WTC11 (cell line): ENCODE results near the gene AJAP1. TPM values are rescaled to one million over a fixed set of nuclear protein-coding genes. Genes with fewer than 3 reads are reported as not detected.

ENCODE experiments used
- ATAC-seq: fragments of 200-7000 bp; cut with Tn5 transposase; 2 replicates; pipeline ENCODE4 v1.10.0; 2021; ENCODE audit warnings: mild to moderate bottlenecking, moderate library complexity
- CTCF ChIA-PET: fragments of 300-600 bp; sonication (Branson Sonifier 250); formaldehyde crosslinking; loops from one replicate; lab custom pipeline; 2021; ENCODE audit warnings: antibody characterized with exemption; lab: Charles Lee
- POLR2A ChIA-PET: fragments of 350-600 bp; sonication (Branson Sonifier 250); formaldehyde crosslinking; loops from one replicate; lab custom pipeline; 2021; ENCODE audit warnings: antibody characterized with exemption; lab: Charles Lee
- DNase-seq: peaks from one replicate; pipeline ENCODE4 v3.0.0; 2021; ENCODE audit warnings: low spot score
- H3K27ac Mint-ChIP-seq: 2 replicates; pipeline ENCODE4 v1.8.0; 2021; ENCODE audit warnings: mixed read lengths
- H3K27me3 Mint-ChIP-seq: 2 replicates; pipeline ENCODE4 v1.8.0; 2021; ENCODE audit warnings: low read depth, mild to moderate bottlenecking, moderate library complexity, mixed read lengths
- H3K36me3 Mint-ChIP-seq: 2 replicates; pipeline ENCODE4 v1.8.0; 2021; ENCODE audit warnings: mixed read lengths
- H3K4me1 Mint-ChIP-seq: 2 replicates; pipeline ENCODE4 v1.8.0; 2022; ENCODE audit warnings: mixed read lengths
- H3K4me3 Mint-ChIP-seq: 2 replicates; pipeline ENCODE4 v1.8.0; 2021; ENCODE audit warnings: mild to moderate bottlenecking, moderate library complexity, mixed read lengths
- H3K9me3 Mint-ChIP-seq: 2 replicates; pipeline ENCODE4 v1.8.0; 2021; ENCODE audit warnings: mixed read lengths
- AR ChIP-seq: fragments of 250-450 bp; sonication (Bioruptor Pico); IDR thresholded peaks from 2 replicates; pipeline ENCODE4 v1.9.0; 2021; ENCODE audit warnings: mild to moderate bottlenecking
- CREB1 ChIP-seq: sonication (generic); formaldehyde crosslinking; IDR thresholded peaks from 2 replicates; pipeline ENCODE4 v1.8.0; 2023; ENCODE audit warnings: mild to moderate bottlenecking, missing genetic modification reagents
- CREM ChIP-seq: sonication (generic); formaldehyde crosslinking; IDR thresholded peaks from 2 replicates; pipeline ENCODE4 v1.8.1; 2022; ENCODE audit warnings: mild to moderate bottlenecking, missing genetic modification reagents, moderate library complexity
- ERG ChIP-seq: fragments of 250-450 bp; sonication (Bioruptor Pico); IDR thresholded peaks from 2 replicates; pipeline ENCODE4 v1.8.0; 2021; ENCODE audit warnings: mild to moderate bottlenecking
- GABPB1 ChIP-seq: sonication (generic); formaldehyde crosslinking; IDR thresholded peaks from 2 replicates; pipeline ENCODE4 v1.8.1; 2023; ENCODE audit warnings: mild to moderate bottlenecking, missing genetic modification reagents
- IRF1 ChIP-seq: sonication (generic); formaldehyde crosslinking; IDR thresholded peaks from 2 replicates; pipeline ENCODE4 v1.8.0; 2023; ENCODE audit warnings: missing genetic modification reagents
- SMAD3 ChIP-seq: sonication (generic); formaldehyde crosslinking; IDR thresholded peaks from 2 replicates; pipeline ENCODE4 v1.8.0; 2022; ENCODE audit warnings: missing genetic modification reagents, mild to moderate bottlenecking, borderline replicate concordance
- SOX15 ChIP-seq: fragments of 250-450 bp; sonication (Bioruptor Pico); IDR thresholded peaks from 2 replicates; pipeline ENCODE4 v1.9.0; 2021; ENCODE audit warnings: mild to moderate bottlenecking
- SP1 ChIP-seq: sonication (generic); formaldehyde crosslinking; conservative IDR thresholded peaks from 2 replicates; pipeline ENCODE4 v1.8.1; 2022; ENCODE audit warnings: missing genetic modification reagents
- STAT6 ChIP-seq: sonication (generic); formaldehyde crosslinking; conservative IDR thresholded peaks from 2 replicates; pipeline ENCODE4 v1.8.1; 2023; ENCODE audit warnings: mild to moderate bottlenecking, low read depth, missing genetic modification reagents, moderate library complexity
- TCF7 ChIP-seq: sonication (generic); formaldehyde crosslinking; IDR thresholded peaks from 2 replicates; pipeline ENCODE4 v1.8.0; 2022; ENCODE audit warnings: mild to moderate bottlenecking, low read depth, missing genetic modification reagents, moderate library complexity
- TEAD1 ChIP-seq: sonication (generic); formaldehyde crosslinking; IDR thresholded peaks from 2 replicates; pipeline ENCODE4 v1.8.0; 2022; ENCODE audit warnings: mild to moderate bottlenecking, missing genetic modification reagents
- TP53 ChIP-seq: sonication (generic); formaldehyde crosslinking; IDR thresholded peaks from 2 replicates; pipeline ENCODE4 v1.8.1; 2023; ENCODE audit warnings: mild to moderate bottlenecking, missing genetic modification reagents
- ZNF219 ChIP-seq: sonication (generic); formaldehyde crosslinking; IDR thresholded peaks from 2 replicates; pipeline ENCODE4 v1.8.0; 2023; ENCODE audit warnings: missing genetic modification reagents, mild to moderate bottlenecking, borderline replicate concordance
- ZNF317 ChIP-seq: sonication (generic); formaldehyde crosslinking; IDR thresholded peaks from 2 replicates; pipeline ENCODE4 v1.8.1; 2023; ENCODE audit warnings: low read depth, mild to moderate bottlenecking, moderate library complexity, missing genetic modification reagents, borderline replicate concordance
- ZNF423 ChIP-seq: fragments of 250-450 bp; sonication (Bioruptor Pico); IDR thresholded peaks from 2 replicates; pipeline ENCODE4 v2.1.2; 2022; ENCODE audit warnings: mild to moderate bottlenecking, moderate library complexity
- ZNF671 ChIP-seq: fragments of 250-450 bp; sonication (Bioruptor Pico); IDR thresholded peaks from 2 replicates; pipeline ENCODE4 v1.8.0; 2021; ENCODE audit warnings: mild to moderate bottlenecking
- total RNA-seq: library from RNA; stranded (reverse); gene quantifications from 3 replicates; pipeline ENCODE4 v1.2.3, GENCODE V29; 2021
- TF ChIP-seq, protein P1 (sequence below): sonication (generic); formaldehyde crosslinking; IDR thresholded peaks from 2 replicates; pipeline ENCODE4 v1.8.1; 2023; ENCODE audit warnings: mild to moderate bottlenecking, missing genetic modification reagents, moderate library complexity
- TF ChIP-seq, protein P2 (sequence below): sonication (generic); formaldehyde crosslinking; IDR thresholded peaks from 2 replicates; pipeline ENCODE4 v1.8.0; 2022; ENCODE audit warnings: mild to moderate bottlenecking, missing genetic modification reagents
- TF ChIP-seq, protein P3 (sequence below): sonication (generic); formaldehyde crosslinking; IDR thresholded peaks from 2 replicates; pipeline ENCODE4 v1.8.1; 2022; ENCODE audit warnings: mild to moderate bottlenecking, moderate library complexity, missing genetic modification reagents
- TF ChIP-seq, protein P4 (sequence below): sonication (generic); formaldehyde crosslinking; IDR thresholded peaks from 2 replicates; pipeline ENCODE4 v1.8.1; 2023; ENCODE audit warnings: mild to moderate bottlenecking, missing genetic modification reagents

The AJAP1 gene
- total RNA-seq, 1 experiment from 2014 or later: 2.1 TPM

GRCh38 chr1:4689271-4689935 lies 35.0 kb downstream of the AJAP1 start:
- Mint-ChIP-seq H3K27ac (no peak overlapping the region), H3K4me3 (no peak overlapping the region), H3K36me3 (peaks cover 53% of the 10 kb centered on the region), H3K4me1 (no peaks in the 10 kb centered on the region), H3K9me3 (peaks cover 27% of the 10 kb centered on the region), H3K27me3 (peaks cover 10% of the 10 kb centered on the region)
- ChIA-PET CTCF (no interaction called here), POLR2A (no interaction called here)
- ATAC-seq: no peak
- TF ChIP-seq, protein P1, sequence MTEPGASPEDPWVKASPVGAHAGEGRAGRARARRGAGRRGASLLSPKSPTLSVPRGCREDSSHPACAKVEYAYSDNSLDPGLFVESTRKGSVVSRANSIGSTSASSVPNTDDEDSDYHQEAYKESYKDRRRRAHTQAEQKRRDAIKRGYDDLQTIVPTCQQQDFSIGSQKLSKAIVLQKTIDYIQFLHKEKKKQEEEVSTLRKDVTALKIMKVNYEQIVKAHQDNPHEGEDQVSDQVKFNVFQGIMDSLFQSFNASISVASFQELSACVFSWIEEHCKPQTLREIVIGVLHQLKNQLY (CRISPR knock-in tag): no peak
- DNase-seq: no peak

DNA sequence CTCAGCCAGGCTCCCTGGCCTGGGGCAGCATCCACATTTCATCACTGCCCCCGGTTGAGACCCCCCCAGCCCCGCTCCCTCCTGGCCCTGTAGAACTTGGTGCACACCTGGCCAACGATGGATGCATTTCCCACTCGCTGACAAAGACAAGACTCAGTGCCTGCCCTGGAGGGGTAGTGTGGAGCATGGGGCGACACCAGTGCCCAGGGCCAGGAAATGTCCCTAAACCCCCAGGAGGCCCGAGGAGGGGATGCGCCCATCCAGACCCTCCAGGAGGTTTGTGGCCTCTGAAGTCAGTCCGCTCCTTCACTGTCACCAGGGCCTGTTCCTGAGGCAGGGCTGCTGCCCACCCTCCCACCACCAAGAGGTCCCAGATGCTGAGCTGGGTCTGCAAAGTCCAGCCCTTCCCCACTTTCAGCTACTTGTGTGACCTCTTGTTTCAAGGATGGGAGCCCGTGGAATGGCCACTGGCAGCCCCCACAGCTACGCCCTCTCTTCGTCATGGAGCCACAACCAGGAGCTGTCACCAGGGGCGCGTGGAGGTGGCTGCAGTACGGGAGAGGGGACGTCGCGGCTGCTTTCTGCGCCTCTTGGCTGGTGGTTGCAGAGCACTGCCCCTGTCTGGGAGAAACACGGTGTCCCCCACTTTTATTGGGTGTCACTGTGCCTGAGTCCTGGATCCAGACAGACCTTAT lies 35.7 kb downstream of the AJAP1 start:
- Mint-ChIP-seq H3K4me3 (no peak overlapping the region), H3K4me1 (no peaks in the 10 kb centered on the region), H3K27ac (no peak overlapping the region), H3K36me3 (peaks cover 56% of the 10 kb centered on the region), H3K9me3 (peaks cover 28% of the 10 kb centered on the region), H3K27me3 (peaks cover 4% of the 10 kb centered on the region)
- DNase-seq: no peak
- no peak for TF ChIP-seq SP1
- no peak for TF ChIP-seq TP53 (CRISPR knock-in tag)
- no peak for TF ChIP-seq ERG (CRISPR knock-in tag)
- TF ChIP-seq SMAD3 (CRISPR knock-in tag): no peak
- TF ChIP-seq, protein P2, sequence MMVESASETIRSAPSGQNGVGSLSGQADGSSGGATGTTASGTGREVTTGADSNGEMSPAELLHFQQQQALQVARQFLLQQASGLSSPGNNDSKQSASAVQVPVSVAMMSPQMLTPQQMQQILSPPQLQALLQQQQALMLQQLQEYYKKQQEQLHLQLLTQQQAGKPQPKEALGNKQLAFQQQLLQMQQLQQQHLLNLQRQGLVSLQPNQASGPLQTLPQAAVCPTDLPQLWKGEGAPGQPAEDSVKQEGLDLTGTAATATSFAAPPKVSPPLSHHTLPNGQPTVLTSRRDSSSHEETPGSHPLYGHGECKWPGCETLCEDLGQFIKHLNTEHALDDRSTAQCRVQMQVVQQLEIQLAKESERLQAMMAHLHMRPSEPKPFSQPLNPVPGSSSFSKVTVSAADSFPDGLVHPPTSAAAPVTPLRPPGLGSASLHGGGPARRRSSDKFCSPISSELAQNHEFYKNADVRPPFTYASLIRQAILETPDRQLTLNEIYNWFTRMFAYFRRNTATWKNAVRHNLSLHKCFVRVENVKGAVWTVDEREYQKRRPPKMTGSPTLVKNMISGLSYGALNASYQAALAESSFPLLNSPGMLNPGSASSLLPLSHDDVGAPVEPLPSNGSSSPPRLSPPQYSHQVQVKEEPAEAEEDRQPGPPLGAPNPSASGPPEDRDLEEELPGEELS (CRISPR knock-in tag): no peak
- no peak for TF ChIP-seq IRF1 (CRISPR knock-in tag)
- no peak for TF ChIP-seq ZNF219
- TF ChIP-seq TCF7: no peak
- TF ChIP-seq ZNF423: no peak
- TF ChIP-seq GABPB1 (CRISPR knock-in tag): no peak
- TF ChIP-seq SOX15 (CRISPR knock-in tag): no peak
- no peak for TF ChIP-seq ZNF317 (CRISPR knock-in tag)
- TF ChIP-seq, protein P3, sequence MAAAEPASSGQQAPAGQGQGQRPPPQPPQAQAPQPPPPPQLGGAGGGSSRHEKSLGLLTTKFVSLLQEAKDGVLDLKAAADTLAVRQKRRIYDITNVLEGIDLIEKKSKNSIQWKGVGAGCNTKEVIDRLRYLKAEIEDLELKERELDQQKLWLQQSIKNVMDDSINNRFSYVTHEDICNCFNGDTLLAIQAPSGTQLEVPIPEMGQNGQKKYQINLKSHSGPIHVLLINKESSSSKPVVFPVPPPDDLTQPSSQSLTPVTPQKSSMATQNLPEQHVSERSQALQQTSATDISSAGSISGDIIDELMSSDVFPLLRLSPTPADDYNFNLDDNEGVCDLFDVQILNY: no peak
- TF ChIP-seq ZNF671: no peak
- TF ChIP-seq CREB1: no peak
- TF ChIP-seq CREM (CRISPR knock-in tag): no peak
- no peak for TF ChIP-seq TEAD1 (CRISPR knock-in tag)
- TF ChIP-seq AR (CRISPR knock-in tag): no peak
- TF ChIP-seq, protein P4, sequence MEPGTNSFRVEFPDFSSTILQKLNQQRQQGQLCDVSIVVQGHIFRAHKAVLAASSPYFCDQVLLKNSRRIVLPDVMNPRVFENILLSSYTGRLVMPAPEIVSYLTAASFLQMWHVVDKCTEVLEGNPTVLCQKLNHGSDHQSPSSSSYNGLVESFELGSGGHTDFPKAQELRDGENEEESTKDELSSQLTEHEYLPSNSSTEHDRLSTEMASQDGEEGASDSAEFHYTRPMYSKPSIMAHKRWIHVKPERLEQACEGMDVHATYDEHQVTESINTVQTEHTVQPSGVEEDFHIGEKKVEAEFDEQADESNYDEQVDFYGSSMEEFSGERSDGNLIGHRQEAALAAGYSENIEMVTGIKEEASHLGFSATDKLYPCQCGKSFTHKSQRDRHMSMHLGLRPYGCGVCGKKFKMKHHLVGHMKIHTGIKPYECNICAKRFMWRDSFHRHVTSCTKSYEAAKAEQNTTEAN (CRISPR knock-in tag): no peak
- TF ChIP-seq STAT6 (CRISPR knock-in tag): no peak
- ChIA-PET CTCF (no interaction called here), POLR2A (no interaction called here)
- no peak for ATAC-seq
